Keratinocyte (primary cell): ENCODE results near the gene CDHR3. TPM values are rescaled to one million over a fixed set of nuclear protein-coding genes. Genes with fewer than 3 reads are reported as not detected.

Source experiments
- DNase-seq: peaks from one replicate; pipeline ENCODE4 v3.0.0-alpha.2; 2011; ENCODE audit warnings: low read depth, missing footprints, low spot score
- FAIRE-seq: peaks from 2 replicates; lab custom pipeline; 2011; peaks lifted over from hg19 to GRCh38; lab: Jason Lieb, UNC
- H2AFZ ChIP-seq: 2 replicates; pipeline ENCODE4 v1.6.0; 2012; ENCODE audit warnings: low read length, control low read depth, inconsistent platforms; ENCODE audit not compliant: control insufficient read depth
- H3K27ac ChIP-seq: 2 replicates; pipeline ENCODE4 v1.5.1; 2011; ENCODE audit warnings: low read length; ENCODE audit not compliant: control insufficient read depth, insufficient read depth
- H3K27me3 ChIP-seq: 3 replicates; pipeline ENCODE4 v1.6.0; 2011; ENCODE audit warnings: low read length; ENCODE audit not compliant: control insufficient read depth, insufficient read depth; ENCODE audit errors: extremely low read depth
- H3K36me3 ChIP-seq, 2 experiments: 2 replicates in 1 of 2; 3 replicates in 1 of 2; pipeline ENCODE4 v1.5.1; 2011; ENCODE audit warnings: low read length in 2 of 2, mild to moderate bottlenecking in 1 of 2; ENCODE audit not compliant: control insufficient read depth in 2 of 2, insufficient read depth in 2 of 2; ENCODE audit errors: extremely low read depth in 1 of 2
- H3K4me1 ChIP-seq: 3 replicates; pipeline ENCODE4 v1.5.1; 2011; ENCODE audit warnings: low read length; ENCODE audit not compliant: control insufficient read depth, insufficient read depth; ENCODE audit errors: extremely low read depth
- H3K4me2 ChIP-seq: 3 replicates; pipeline ENCODE4 v1.6.0; 2011; ENCODE audit warnings: low read depth, low read length; ENCODE audit not compliant: control insufficient read depth, insufficient read depth; ENCODE audit errors: extremely low read depth
- H3K4me3 ChIP-seq, 3 experiments: fragments of 200-600 bp in 1 of 3; sonication (generic) in 1 of 3; 2 replicates in 2 of 3; 3 replicates in 1 of 3; pipeline ENCODE4 v1.5.1; 2011 to 2016; ENCODE audit warnings: low read length in 3 of 3, mild to moderate bottlenecking in 3 of 3, control low read depth in 2 of 3, inconsistent platforms in 1 of 3, low read depth in 1 of 3, mixed read lengths in 1 of 3, mixed run types in 1 of 3, moderate library complexity in 1 of 3; ENCODE audit not compliant: control insufficient read depth in 2 of 3, insufficient read depth in 2 of 3; ENCODE audit errors: extremely low read depth in 1 of 3
- H3K79me2 ChIP-seq: 2 replicates; pipeline ENCODE4 v1.6.0; 2012; ENCODE audit warnings: low read length; ENCODE audit not compliant: control insufficient read depth, insufficient read depth
- H3K9ac ChIP-seq: 3 replicates; pipeline ENCODE4 v1.6.0; 2011; ENCODE audit warnings: low read length; ENCODE audit not compliant: control insufficient read depth, insufficient read depth; ENCODE audit errors: extremely low read depth
- H3K9me1 ChIP-seq: 3 replicates; pipeline ENCODE4 v1.6.0; 2011; ENCODE audit warnings: low read length; ENCODE audit not compliant: control insufficient read depth, insufficient read depth; ENCODE audit errors: extremely low read depth
- H3K9me3 ChIP-seq: 2 replicates; pipeline ENCODE4 v1.5.1; 2012; ENCODE audit warnings: low read depth, low read length; ENCODE audit not compliant: control insufficient read depth
- H4K20me1 ChIP-seq: 3 replicates; pipeline ENCODE4 v1.6.0; 2011; ENCODE audit warnings: low read length; ENCODE audit not compliant: control insufficient read depth, insufficient read depth; ENCODE audit errors: extremely low read depth
- CTCF ChIP-seq, 3 experiments: IDR thresholded peaks in 1 of 3; conservative IDR thresholded peaks in 1 of 3; optimal IDR thresholded peaks in 1 of 3; 2 replicates in 2 of 3; 3 replicates in 1 of 3; pipeline versions ENCODE3 to v1.5.1; 2011; ENCODE audit warnings: low read length in 3 of 3, mild to moderate bottlenecking in 3 of 3, moderate library complexity in 2 of 3, control low read depth in 1 of 3, inconsistent platforms in 1 of 3; ENCODE audit not compliant: insufficient read depth in 2 of 3; ENCODE audit errors: extremely low read depth in 1 of 3
- EZH2 ChIP-seq: IDR thresholded peaks from one replicate; pipeline ENCODE4 v1.6.1; 2012; ENCODE audit warnings: inconsistent platforms, mild to moderate bottlenecking, low read length, moderate library complexity
- dilution Hi-C: fragments of 300-500 bp; cut with MboI; formaldehyde crosslinking; loops from one replicate; pipeline ENCODE4 v1.7.0; 2020; ENCODE audit warnings: low sequenced_read_pairs; ENCODE audit not compliant: extremely low pct_ligation_motif_present
- polyA plus RNA-seq, 5 experiments: library from polyadenylated mRNA; depleted of rRNA in 3 of 5; stranded (reverse) in 3 of 5; stranded (forward) in 1 of 5; unstranded in 1 of 5; fragments of >200 nt; gene quantifications; 1 replicate in 1 of 5; 2 replicates in 3 of 5; 3 replicates in 1 of 5; pipeline versions ENCODE4 v1.2.1 to v1.2.3, GENCODE V29; 2011 to 2012; ENCODE audit warnings: missing spikeins in 2 of 5, low read depth in 1 of 5, low replicate concordance in 1 of 5

The CDHR3 gene
- polyA plus RNA-seq, 1 donor (not counting 4 experiments of a cell fraction or from before 2014, with no cell fraction given), result 1.2 TPM

GRCh38 chr7:106064771-106065574 lies 101.9 kb downstream of the CDHR3 start:
- dilution Hi-C loops, result no loop called here
- Histone ChIP-seq H3K4me2 (peak overlapping the region; percentile 78), H3K27ac (peak overlapping the region; percentile 83), H4K20me1 (no peaks in the 10 kb centered on the region), H3K9me1 (no peaks in the 10 kb centered on the region), H3K36me3 (no peaks in the 10 kb centered on the region), H3K4me3 (peak overlapping the region in 2 of 3 experiments; percentile 39 to 57), H3K27me3 (no peaks in the 10 kb centered on the region), H3K9ac (peak overlapping the region; percentile 69), H2AFZ (no peak overlapping the region), H3K4me1 (peaks cover 80% of the 10 kb centered on the region), H3K9me3 (no peaks in the 10 kb centered on the region), H3K79me2 (no peaks in the 10 kb centered on the region)
- DNase-seq, result peak; percentile 97
- FAIRE-seq, result peak; percentile 96
- TF ChIP-seq EZH2 (no peak), CTCF (optimal IDR thresholded peaks at IDR 0.05 in 1 of 3, IDR thresholded peaks at IDR 0.05 in 1 of 3, conservative IDR thresholded peaks at IDR 0.05 in 1 of 3; ENCODE audit: extremely low read depth in 1 of 3, insufficient read depth in 2 of 3, low read length in 3 of 3) (no peak)

- H3K9me3 ChIP-seq, result no peaks in the 10 kb centered on the region
- FAIRE-seq (no peak), DNase-seq (no peak)
- peak overlapping the region; percentile 69 for H3K9ac ChIP-seq
- peak overlapping the region; percentile 83 for H3K27ac ChIP-seq
- H3K27me3 ChIP-seq, result no peaks in the 10 kb centered on the region
- H3K4me3 ChIP-seq, result peak overlapping the region in 2 of 3 experiments; percentile 39 to 57
- TF ChIP-seq CTCF (optimal IDR thresholded peaks at IDR 0.05 in 1 of 3, IDR thresholded peaks at IDR 0.05 in 1 of 3, conservative IDR thresholded peaks at IDR 0.05 in 1 of 3; ENCODE audit: extremely low read depth in 1 of 3, insufficient read depth in 2 of 3, low read length in 3 of 3), result no peak
- no peak for TF ChIP-seq EZH2
- peaks cover 82% of the 10 kb centered on the region for H3K4me1 ChIP-seq
- H4K20me1 ChIP-seq, result no peaks in the 10 kb centered on the region
- H3K9me1 ChIP-seq, result no peaks in the 10 kb centered on the region
- dilution Hi-C loops, result no loop called here
- no peaks in the 10 kb centered on the region for H3K36me3 ChIP-seq
- H3K79me2 ChIP-seq, result no peaks in the 10 kb centered on the region
- H3K4me2 ChIP-seq, result peak overlapping the region; percentile 78
- H2AFZ ChIP-seq, result no peak overlapping the region
Measured at GRCh38 chr7:106065575-106066500, 102.8 kb downstream of the CDHR3 start.
